H9 (cell line): Measurements from ENCODE around the gene KREMEN2. TPM values are rescaled to one million over a fixed set of nuclear protein-coding genes. Genes with fewer than 3 reads are reported as not detected.
A peak's percentile ranks its signal among the peaks of the same experiment; 100 is the strongest.

Source experiments
- DNase-seq: peaks from one replicate; pipeline ENCODE4 v3.0.0-alpha.2; 2017
- H2AFZ ChIP-seq: one replicate; pipeline ENCODE4 v1.6.1; 2013; ENCODE audit warnings: mild to moderate bottlenecking, low read length, control low read depth, moderate library complexity
- H2AK5ac ChIP-seq: 2 replicates; pipeline ENCODE4 v1.6.1; 2013; ENCODE audit warnings: low read length, control low read depth, mixed read lengths; ENCODE audit not compliant: insufficient read length
- H2BK120ac ChIP-seq: one replicate; pipeline ENCODE4 v1.6.1; 2013; ENCODE audit warnings: low read depth, mild to moderate bottlenecking, low read length, control low read depth, inconsistent platforms; ENCODE audit not compliant: poor library complexity, severe bottlenecking
- H2BK12ac ChIP-seq: 2 replicates; pipeline ENCODE4 v1.6.1; 2013; ENCODE audit warnings: low read length, control low read depth, mixed read lengths, low read depth; ENCODE audit not compliant: insufficient read length
- H2BK15ac ChIP-seq: 2 replicates; pipeline ENCODE4 v1.6.1; 2013; ENCODE audit warnings: low read depth, low read length, control low read depth
- H2BK20ac ChIP-seq: one replicate; pipeline ENCODE4 v1.6.1; 2013; ENCODE audit warnings: low read depth, mild to moderate bottlenecking, low read length, control low read depth, inconsistent platforms; ENCODE audit not compliant: poor library complexity, severe bottlenecking
- H2BK5ac ChIP-seq: 2 replicates; pipeline ENCODE4 v1.6.1; 2013; ENCODE audit warnings: low read length, control low read depth, mixed read lengths; ENCODE audit not compliant: insufficient read length
- H3K14ac ChIP-seq: 2 replicates; pipeline ENCODE4 v1.6.1; 2013; ENCODE audit warnings: low read length, control low read depth; ENCODE audit not compliant: insufficient read depth
- H3K18ac ChIP-seq: 2 replicates; pipeline ENCODE4 v1.6.1; 2013; ENCODE audit warnings: low read depth, mild to moderate bottlenecking, mixed read lengths, low read length, control low read depth; ENCODE audit not compliant: insufficient read length
- H3K23ac ChIP-seq: 2 replicates; pipeline ENCODE4 v1.6.1; 2013; ENCODE audit warnings: low read length, control low read depth, mixed read lengths, low read depth; ENCODE audit not compliant: insufficient read length
- H3K23me2 ChIP-seq: 2 replicates; pipeline ENCODE4 v1.6.1; 2013; ENCODE audit warnings: low read depth, mild to moderate bottlenecking, mixed read lengths, low read length, control low read depth; ENCODE audit not compliant: insufficient read length, poor library complexity, severe bottlenecking
- H3K27ac ChIP-seq: 2 replicates; pipeline ENCODE4 v1.5.1; 2013; ENCODE audit warnings: low read length, control low read depth, mixed read lengths, low read depth; ENCODE audit not compliant: insufficient read length
- H3K27me3 ChIP-seq: 2 replicates; pipeline ENCODE4 v1.6.1; 2013; ENCODE audit warnings: low read length, control low read depth, inconsistent platforms; ENCODE audit not compliant: insufficient read depth
- H3K4ac ChIP-seq: 2 replicates; pipeline ENCODE4 v1.6.1; 2013; ENCODE audit warnings: low read depth, mild to moderate bottlenecking, control low read depth, inconsistent platforms, low read length, moderate library complexity
- H3K4me1 ChIP-seq: 2 replicates; pipeline ENCODE4 v1.6.1; 2013; ENCODE audit warnings: low read length, control low read depth, inconsistent platforms; ENCODE audit not compliant: insufficient read depth
- H3K4me2 ChIP-seq: 2 replicates; pipeline ENCODE4 v1.6.1; 2013; ENCODE audit warnings: low read length, control low read depth, mixed read lengths; ENCODE audit not compliant: insufficient read length, insufficient read depth
- H3K56ac ChIP-seq: 2 replicates; pipeline ENCODE4 v1.6.1; 2013; ENCODE audit warnings: low read depth, mild to moderate bottlenecking, mixed read lengths, low read length, control low read depth; ENCODE audit not compliant: insufficient read length
- H3K79me1 ChIP-seq: 2 replicates; pipeline ENCODE4 v1.6.1; 2013; ENCODE audit warnings: low read depth, mild to moderate bottlenecking, moderate library complexity, low read length, control low read depth, inconsistent platforms; ENCODE audit not compliant: insufficient read depth, poor library complexity, severe bottlenecking
- H3K79me2 ChIP-seq: 2 replicates; pipeline ENCODE4 v1.6.1; 2013; ENCODE audit warnings: low read length, control low read depth, inconsistent platforms; ENCODE audit not compliant: insufficient read depth
- H3K9ac ChIP-seq: 2 replicates; pipeline ENCODE4 v1.6.1; 2013; ENCODE audit warnings: low read length, control low read depth, mixed read lengths; ENCODE audit not compliant: insufficient read length; ENCODE audit errors: extremely low read depth
- H3K9me3 ChIP-seq: one replicate; pipeline ENCODE4 v1.6.1; 2013; ENCODE audit warnings: low read depth, low read length, inconsistent platforms; ENCODE audit not compliant: control insufficient read depth
- H3T11ph ChIP-seq: one replicate; pipeline ENCODE4 v1.6.1; 2013; ENCODE audit warnings: mild to moderate bottlenecking, low read length, control low read depth, inconsistent platforms
- H4K20me1 ChIP-seq: one replicate; pipeline ENCODE4 v1.6.1; 2013; ENCODE audit not compliant: control insufficient read depth, insufficient read length, insufficient read depth
- H4K5ac ChIP-seq: 2 replicates; pipeline ENCODE4 v1.6.1; 2013; ENCODE audit warnings: low read depth, mild to moderate bottlenecking, mixed read lengths, low read length, control low read depth; ENCODE audit not compliant: insufficient read length
- H4K8ac ChIP-seq: replicated peaks from 2 replicates; pipeline ENCODE4 v1.6.1; 2013; ENCODE audit warnings: low read length, control low read depth, mixed read lengths, low read depth; ENCODE audit not compliant: insufficient read length
- H4K91ac ChIP-seq: 2 replicates; pipeline ENCODE4 v1.6.1; 2013; ENCODE audit warnings: low read depth, mild to moderate bottlenecking, moderate library complexity, mixed read lengths, low read length, control low read depth; ENCODE audit not compliant: insufficient read length
- H3K27ac Mint-ChIP-seq, 3 experiments: 2 replicates in 2 of 3; 3 replicates in 1 of 3; pipeline ENCODE4 v1.8.0; 2020 to 2021; ENCODE audit warnings: mixed read lengths in 3 of 3, mild to moderate bottlenecking in 1 of 3, moderate library complexity in 1 of 3
- H3K27me3 Mint-ChIP-seq: 2 replicates; pipeline ENCODE4 v1.8.0; 2021; ENCODE audit warnings: low read depth, mild to moderate bottlenecking, moderate library complexity, mixed read lengths
- H3K36me3 Mint-ChIP-seq, 3 experiments: 2 replicates in 2 of 3; 3 replicates in 1 of 3; pipeline ENCODE4 v1.8.0; 2020 to 2021; ENCODE audit warnings: low read depth in 3 of 3, mixed read lengths in 3 of 3; ENCODE audit not compliant: insufficient read depth in 1 of 3
- H3K4me1 Mint-ChIP-seq, 2 experiments: 2 replicates each; pipeline ENCODE4 v1.8.0; 2020; ENCODE audit warnings: mixed read lengths in 2 of 2
- H3K4me3 Mint-ChIP-seq, 2 experiments: 2 replicates in 1 of 2; 3 replicates in 1 of 2; pipeline ENCODE4 v1.8.0; 2020 to 2021; ENCODE audit warnings: mild to moderate bottlenecking in 2 of 2, mixed read lengths in 2 of 2, moderate library complexity in 1 of 2
- H3K9me3 Mint-ChIP-seq, 2 experiments: 2 replicates in 1 of 2; 3 replicates in 1 of 2; pipeline ENCODE4 v1.8.0; 2020; ENCODE audit warnings: mild to moderate bottlenecking in 2 of 2, mixed read lengths in 2 of 2, moderate library complexity in 1 of 2
- CTCF ChIP-seq: fragments of 200-600 bp; sonication (generic); conservative IDR thresholded peaks from 3 replicates; pipeline ENCODE4 v1.8.0; 2021; ENCODE audit warnings: antibody characterized with exemption, mild to moderate bottlenecking
- WGBS: extraction: QIAGEN DNeasy Blood & Tissue Kit; methylation state at CpG from one replicate; pipeline ENCODE4 v1.1.7; 2013; ENCODE audit warnings: missing lambda C conversion rate, low lambda C conversion rate, mixed read lengths; ENCODE audit not compliant: insufficient read length; ENCODE audit errors: extremely low coverage; 5-methylcytosine and 5-hydroxymethylcytosine counted together
- total RNA-seq: library from RNA; stranded (reverse); gene quantifications from 2 replicates; pipeline ENCODE4 v1.2.1, GENCODE V29; 2021

The KREMEN2 gene
- total RNA-seq, 1 experiment from 2014 or later, result 12.8 TPM

GRCh38 chr16:2915196-2915929, 48.7 kb upstream of the KREMEN2 start:
- H2AFZ ChIP-seq, result no peak overlapping the region
- no peak overlapping the region for H3T11ph ChIP-seq
- H3K4me1 ChIP-seq, result peaks cover 3% of the 10 kb centered on the region; the same call in 1 of the 2 replicates
- H3K4me2 ChIP-seq, result no peak overlapping the region
- no peak overlapping the region for H2BK20ac ChIP-seq
- no peak overlapping the region for H3K18ac ChIP-seq
- no peaks in the 10 kb centered on the region for H3K79me1 ChIP-seq
- no peaks in the 10 kb centered on the region for H3K9me3 ChIP-seq
- H2BK120ac ChIP-seq, result no peak overlapping the region
- no peak overlapping the region for H3K56ac ChIP-seq
- H3K14ac ChIP-seq, result no peak overlapping the region
- Mint-ChIP-seq H3K4me1 (peaks cover 8 to 14% of the 10 kb centered on the region in 2 experiments), H3K4me3 (no peak overlapping the region), H3K27ac (peak overlapping the region in 1 of 3 experiments; percentile 31; a peak in 1 of 7 replicates), H3K27me3 (peaks cover 12% of the 10 kb centered on the region), H3K9me3 (no peaks in the 10 kb centered on the region), H3K36me3 (peaks cover 7 to 19% (median 16%) of the 10 kb centered on the region in 3 experiments)
- no peak for TF ChIP-seq CTCF
- H2AK5ac ChIP-seq, result no peak overlapping the region
- no peak overlapping the region for H2BK12ac ChIP-seq
- no peak overlapping the region for H3K27ac ChIP-seq
- H3K23me2 ChIP-seq, result peaks cover 5% of the 10 kb centered on the region
- no peak overlapping the region for H2BK5ac ChIP-seq
- WGBS, result no CpG with 5 or more reads among the region's 13 CpGs
- peaks cover 3% of the 10 kb centered on the region; the same call in 1 of the 2 replicates for H3K27me3 ChIP-seq
- H4K20me1 ChIP-seq, result no peaks in the 10 kb centered on the region
- H3K4ac ChIP-seq, result no peak overlapping the region
- no peak overlapping the region for H4K8ac ChIP-seq
- H2BK15ac ChIP-seq, result no peak overlapping the region
- H3K9ac ChIP-seq, result no peak overlapping the region
- no peak overlapping the region for H4K5ac ChIP-seq
- no peak overlapping the region for H3K23ac ChIP-seq
- DNase-seq, result no peak
- H3K79me2 ChIP-seq, result no peaks in the 10 kb centered on the region; the same call in 1 of the 2 replicates
- no peak overlapping the region for H4K91ac ChIP-seq
